GM13976 (cell line): ENCODE data around the gene HS6ST2.

Source experiments
- DNase-seq: peaks from one replicate; pipeline ENCODE4 v3.0.0; 2012; ENCODE audit warnings: low spot score
- CTCF ChIP-seq: IDR thresholded peaks from 2 replicates; pipeline ENCODE4 v1.5.1; 2012; ENCODE audit warnings: borderline replicate concordance, mild to moderate bottlenecking; ENCODE audit not compliant: insufficient read depth; ENCODE audit errors: extremely low read depth, missing control alignments, control extremely low read depth
- in situ Hi-C: fragments of 300-500 bp; cut with MboI; formaldehyde crosslinking; loops from one replicate; pipeline ENCODE4 v1.12.0; 2022; ENCODE audit warnings: low sequenced_read_pairs, mixed read lengths, inconsistent platforms; ENCODE audit not compliant: unreplicated experiment

Gene HS6ST2

GRCh38 chrX:132876523-132877338 is 81.7 kb downstream of the HS6ST2 start:
- DNase-seq = no peak
- in situ Hi-C loops = no loop called here
- TF ChIP-seq CTCF = no peak

- DNase-seq = no peak
- in situ Hi-C loops = no loop called here
- no peak for TF ChIP-seq CTCF
These were observed 82.5 kb downstream of the HS6ST2 start for GRCh38 chrX:132875650-132876522.

GRCh38 chrX:132862562-132862961 is 95.9 kb downstream of the HS6ST2 start:
- in situ Hi-C loops = no loop called here
- no peak for TF ChIP-seq CTCF
- DNase-seq = no peak

- DNase-seq = no peak
- in situ Hi-C loops = no loop called here
- no peak for TF ChIP-seq CTCF
These were observed 97.4 kb downstream of the HS6ST2 start for GRCh38 chrX:132861076-132861475.

GRCh38 chrX:132860200-132860599 is 98.2 kb downstream of the HS6ST2 start:
- in situ Hi-C loops = no loop called here
- no peak for DNase-seq
- no peak for TF ChIP-seq CTCF

GRCh38 chrX:132858018-132858417 is 100.4 kb downstream of the HS6ST2 start:
- DNase-seq = no peak
- in situ Hi-C loops = no loop called here
- TF ChIP-seq CTCF = no peak
